HCT116 (cell line): ENCODE data around the gene TAF15. TPM values are rescaled to one million over a fixed set of nuclear protein-coding genes. Genes with fewer than 3 reads are reported as not detected.

Experiments used
- ATAC-seq: fragments of 200-7000 bp; cut with Tn5 transposase; 2 replicates; pipeline ENCODE4 v1.9.1; 2020; ENCODE audit warnings: mild to moderate bottlenecking, moderate library complexity
- BruUV-seq: library from RNA; stranded (reverse); fragments of 400-500 nt; replicated peaks from 2 replicates; lab custom pipeline; 2021; lab: Mats Ljungman, UMichigan
- CTCF ChIA-PET: fragments of 300-600 bp; sonication (Branson Sonifier 250); formaldehyde crosslinking; loops from one replicate; lab custom pipeline; 2021; ENCODE audit warnings: antibody characterized with exemption; lab: Charles Lee
- POLR2A ChIA-PET: fragments of 300-600, 350-600 bp; sonication (Branson Sonifier 250); formaldehyde crosslinking; loops from one replicate; lab custom pipeline; 2021; ENCODE audit warnings: antibody characterized with exemption; lab: Charles Lee
- RAD21 ChIA-PET, 2 experiments: fragments of 300-600 bp; sonication (Branson Sonifier 250); formaldehyde crosslinking; loops; one replicate each; lab custom pipeline; 2023; ENCODE audit warnings: low total read pairs in 2 of 2; ENCODE audit not compliant: uncharacterized antibody in 2 of 2, unreplicated experiment in 2 of 2, low non-redundant PET in 1 of 2; lab: Charles Lee
- DNase-seq: peaks from one replicate; pipeline ENCODE4 v3.0.0-alpha.2; 2010; ENCODE audit warnings: low read depth, low spot score
- H2AFZ ChIP-seq: fragments of 200-600 bp; shearing (Covaris generic), sonication (generic); 2 replicates; pipeline ENCODE4 v1.6.1; 2017; ENCODE audit warnings: low read depth, mixed run types, mixed read lengths, antibody characterized with exemption, low read length; ENCODE audit not compliant: poor library complexity, severe bottlenecking
- H3K27ac ChIP-seq: 2 replicates; pipeline ENCODE4 v1.5.1; 2012; ENCODE audit warnings: low read depth, low read length
- H3K27me3 ChIP-seq: fragments of 200-600 bp; sonication (generic); 2 replicates; pipeline ENCODE4 v1.6.1; 2016; ENCODE audit warnings: mixed run types, low read length, mixed read lengths; ENCODE audit not compliant: insufficient read depth
- H3K36me3 ChIP-seq, 2 experiments: fragments of 200-500 bp in 1 of 2; fragments of 200-600 bp in 1 of 2; sonication (Bioruptor generic) in 1 of 2; sonication (generic) in 1 of 2; 2 replicates each; pipeline versions ENCODE4 v1.5.1 to v1.6.1; 2014 to 2016; ENCODE audit warnings: low read length in 2 of 2, inconsistent platforms in 1 of 2, mixed read lengths in 1 of 2, mixed run types in 1 of 2; ENCODE audit not compliant: insufficient read depth in 2 of 2, control insufficient read depth in 1 of 2
- H3K4me1 ChIP-seq, 2 experiments: fragments of 200-600 bp in 1 of 2; sonication (generic) in 1 of 2; 2 replicates each; pipeline versions ENCODE4 v1.5.1 to v1.6.1; 2012 to 2017; ENCODE audit warnings: low read length in 2 of 2, inconsistent platforms in 1 of 2, mild to moderate bottlenecking in 1 of 2, mixed read lengths in 1 of 2, mixed run types in 1 of 2, moderate library complexity in 1 of 2; ENCODE audit not compliant: insufficient read depth in 2 of 2, control insufficient read depth in 1 of 2
- H3K4me2 ChIP-seq: fragments of 200-600 bp; sonication (generic); 2 replicates; pipeline ENCODE4 v1.6.1; 2017; ENCODE audit warnings: mixed run types, low read length, mixed read lengths
- H3K4me3 ChIP-seq, 2 experiments: fragments of 200-600 bp in 1 of 2; sonication (generic) in 1 of 2; replicated peaks in 1 of 2; 2 replicates each; pipeline ENCODE4 v1.5.1; 2011 to 2016; ENCODE audit warnings: low read length in 2 of 2, control low read depth in 1 of 2, low read depth in 1 of 2, mild to moderate bottlenecking in 1 of 2, mixed read lengths in 1 of 2, mixed run types in 1 of 2
- H3K79me2 ChIP-seq: fragments of 200-600 bp; sonication (generic); 2 replicates; pipeline ENCODE4 v1.6.1; 2017; ENCODE audit warnings: mild to moderate bottlenecking, mixed run types, low read length, moderate library complexity, mixed read lengths; ENCODE audit not compliant: insufficient read depth
- H3K9ac ChIP-seq: fragments of 200-600 bp; sonication (generic); 2 replicates; pipeline ENCODE4 v1.6.1; 2016; ENCODE audit warnings: low read length, mixed read lengths
- H3K9me2 ChIP-seq: fragments of 200-600 bp; sonication (generic), shearing (Covaris generic); 2 replicates; pipeline ENCODE4 v1.6.1; 2017; ENCODE audit warnings: mixed run types, mild to moderate bottlenecking, moderate library complexity; ENCODE audit not compliant: insufficient read depth
- H3K9me3 ChIP-seq, 2 experiments: fragments of 200-500 bp in 1 of 2; fragments of 200-600 bp in 1 of 2; sonication (Bioruptor generic) in 1 of 2; sonication (generic) in 1 of 2; 2 replicates each; pipeline ENCODE4 v1.6.1; 2014 to 2017; ENCODE audit warnings: low read length in 2 of 2, mixed read lengths in 2 of 2, inconsistent platforms in 1 of 2, low read depth in 1 of 2, mild to moderate bottlenecking in 1 of 2, mixed run types in 1 of 2, moderate library complexity in 1 of 2; ENCODE audit not compliant: control insufficient read depth in 1 of 2, insufficient read depth in 1 of 2
- H4K20me1 ChIP-seq: fragments of 200-600 bp; sonication (generic), shearing (Covaris generic); 2 replicates; pipeline ENCODE4 v1.6.1; 2017; ENCODE audit warnings: mixed run types, mild to moderate bottlenecking, moderate library complexity; ENCODE audit not compliant: insufficient read depth
- CBX3 ChIP-seq: IDR thresholded peaks from 2 replicates; pipeline ENCODE4 v1.6.1; 2012; ENCODE audit warnings: low read depth
- CEBPB ChIP-seq: IDR thresholded peaks from 2 replicates; pipeline ENCODE4 v1.6.1; 2012; ENCODE audit warnings: low read depth
- EZH2 ChIP-seq: fragments of 200-600 bp; sonication (generic); IDR thresholded peaks from 2 replicates; pipeline ENCODE4 v1.6.1; 2017; ENCODE audit warnings: antibody characterized with exemption, mixed run types
- EZH2phosphoT487 ChIP-seq: fragments of 200-600 bp; IDR thresholded peaks from 2 replicates; pipeline ENCODE4 v1.6.1; 2018; ENCODE audit warnings: antibody characterized with exemption, borderline replicate concordance
- FOSL1 ChIP-seq: IDR thresholded peaks from 2 replicates; pipeline ENCODE4 v1.6.1; 2012; ENCODE audit warnings: low read depth
- MAX ChIP-seq: IDR thresholded peaks from 2 replicates; pipeline ENCODE4 v1.6.1; 2012
- POLR2A ChIP-seq: IDR thresholded peaks from 2 replicates; pipeline ENCODE4 v1.7.0; 2011; ENCODE audit warnings: borderline replicate concordance; ENCODE audit not compliant: insufficient read depth, insufficient read length; ENCODE audit errors: extremely low read depth
- RAD21 ChIP-seq: IDR thresholded peaks from 2 replicates; pipeline ENCODE4 v1.6.1; 2012; ENCODE audit warnings: low read depth, mild to moderate bottlenecking
- SP1 ChIP-seq: IDR thresholded peaks from 2 replicates; pipeline ENCODE4 v1.6.1; 2012; ENCODE audit warnings: low read depth
- SRF ChIP-seq: IDR thresholded peaks from 2 replicates; pipeline ENCODE4 v1.6.1; 2012; ENCODE audit warnings: low read depth
- YY1 ChIP-seq: IDR thresholded peaks from 2 replicates; pipeline ENCODE4 v1.6.1; 2011; ENCODE audit warnings: low read length, low read depth, moderate library complexity, mild to moderate bottlenecking; ENCODE audit not compliant: insufficient replicate concordance; ENCODE audit errors: extremely low read depth
- ZNF274 ChIP-seq: fragments of 200-500 bp; sonication (Bioruptor generic); IDR thresholded peaks from 2 replicates; pipeline ENCODE4 v1.6.1; 2014; ENCODE audit warnings: mild to moderate bottlenecking, low read depth, low read length, inconsistent platforms
- intact Hi-C: fragments of 100-400 bp; cut with micrococcal nuclease; formaldehyde crosslinking; loops from 2 replicates; pipeline ENCODE4 v1.10.0; 2022
- total RNA-seq: library from RNA; stranded (reverse); gene quantifications from one replicate; pipeline ENCODE4 v1.2.1, GENCODE V29; 2021; ENCODE audit not compliant: unreplicated experiment
- TF ChIP-seq, protein P1 (sequence below): IDR thresholded peaks from 2 replicates; pipeline ENCODE4 v1.6.1; 2012; ENCODE audit warnings: low read depth

TAF15 gene
- total RNA-seq, 1 experiment from 2014 or later: 346 TPM

- Histone ChIP-seq H4K20me1 (no peaks in the 10 kb centered on the region), H3K4me2 (no peak overlapping the region), H3K9me3 (no peaks in the 10 kb centered on the region), H3K27ac (no peak overlapping the region), H3K27me3 (no peaks in the 10 kb centered on the region), H3K9ac (no peak overlapping the region), H3K36me3 (no peaks in the 10 kb centered on the region), H3K79me2 (no peaks in the 10 kb centered on the region), H3K4me3 (no peak overlapping the region), H3K4me1 (peaks cover 2 to 7% of the 10 kb centered on the region in 2 experiments; a peak in 3 of 4 replicates), H3K9me2 (no peaks in the 10 kb centered on the region), H2AFZ (no peak overlapping the region)
- no TSS peak for BruUV-seq
- ATAC-seq (no peak), DNase-seq (no peak)
- ChIA-PET POLR2A (no interaction called here), CTCF (no interaction called here), RAD21 (no interaction called here)
- intact Hi-C loops: no loop called here
- TF ChIP-seq POLR2A (no peak), ZNF274 (no peak), FOSL1 (no peak), EZH2phosphoT487 (no peak), YY1 (no peak), CEBPB (no peak), SRF (no peak), EZH2 (no peak), CBX3 (no peak), SP1 (no peak), MAX (no peak), RAD21 (no peak)
- TF ChIP-seq, protein P1, sequence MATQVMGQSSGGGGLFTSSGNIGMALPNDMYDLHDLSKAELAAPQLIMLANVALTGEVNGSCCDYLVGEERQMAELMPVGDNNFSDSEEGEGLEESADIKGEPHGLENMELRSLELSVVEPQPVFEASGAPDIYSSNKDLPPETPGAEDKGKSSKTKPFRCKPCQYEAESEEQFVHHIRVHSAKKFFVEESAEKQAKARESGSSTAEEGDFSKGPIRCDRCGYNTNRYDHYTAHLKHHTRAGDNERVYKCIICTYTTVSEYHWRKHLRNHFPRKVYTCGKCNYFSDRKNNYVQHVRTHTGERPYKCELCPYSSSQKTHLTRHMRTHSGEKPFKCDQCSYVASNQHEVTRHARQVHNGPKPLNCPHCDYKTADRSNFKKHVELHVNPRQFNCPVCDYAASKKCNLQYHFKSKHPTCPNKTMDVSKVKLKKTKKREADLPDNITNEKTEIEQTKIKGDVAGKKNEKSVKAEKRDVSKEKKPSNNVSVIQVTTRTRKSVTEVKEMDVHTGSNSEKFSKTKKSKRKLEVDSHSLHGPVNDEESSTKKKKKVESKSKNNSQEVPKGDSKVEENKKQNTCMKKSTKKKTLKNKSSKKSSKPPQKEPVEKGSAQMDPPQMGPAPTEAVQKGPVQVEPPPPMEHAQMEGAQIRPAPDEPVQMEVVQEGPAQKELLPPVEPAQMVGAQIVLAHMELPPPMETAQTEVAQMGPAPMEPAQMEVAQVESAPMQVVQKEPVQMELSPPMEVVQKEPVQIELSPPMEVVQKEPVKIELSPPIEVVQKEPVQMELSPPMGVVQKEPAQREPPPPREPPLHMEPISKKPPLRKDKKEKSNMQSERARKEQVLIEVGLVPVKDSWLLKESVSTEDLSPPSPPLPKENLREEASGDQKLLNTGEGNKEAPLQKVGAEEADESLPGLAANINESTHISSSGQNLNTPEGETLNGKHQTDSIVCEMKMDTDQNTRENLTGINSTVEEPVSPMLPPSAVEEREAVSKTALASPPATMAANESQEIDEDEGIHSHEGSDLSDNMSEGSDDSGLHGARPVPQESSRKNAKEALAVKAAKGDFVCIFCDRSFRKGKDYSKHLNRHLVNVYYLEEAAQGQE: no peak
Measured at GRCh38 chr17:35867574-35867973, 58.3 kb downstream of the TAF15 start.
